Activated T-helper 9 cell treated with anti-CD3 and anti-CD28 coated beads, Interleukin-2, amount 50 U/mL, for 16 hours (primary cell): Measurements from ENCODE around the gene SKAP2.

Source experiments
- DNase-seq: peaks from one replicate; pipeline ENCODE4 v3.0.0-alpha.2; 2020; ENCODE audit warnings: low read depth

Gene SKAP2

GRCh38 chr7:26864309-26865093 lies at the start of gene SKAP2:
Gene SKAP2 (minus strand): TSS chr7:26864590. CDS start chr7:26864429, 161 bp downstream.
- DNase-seq, result peak; percentile 79

DNA sequence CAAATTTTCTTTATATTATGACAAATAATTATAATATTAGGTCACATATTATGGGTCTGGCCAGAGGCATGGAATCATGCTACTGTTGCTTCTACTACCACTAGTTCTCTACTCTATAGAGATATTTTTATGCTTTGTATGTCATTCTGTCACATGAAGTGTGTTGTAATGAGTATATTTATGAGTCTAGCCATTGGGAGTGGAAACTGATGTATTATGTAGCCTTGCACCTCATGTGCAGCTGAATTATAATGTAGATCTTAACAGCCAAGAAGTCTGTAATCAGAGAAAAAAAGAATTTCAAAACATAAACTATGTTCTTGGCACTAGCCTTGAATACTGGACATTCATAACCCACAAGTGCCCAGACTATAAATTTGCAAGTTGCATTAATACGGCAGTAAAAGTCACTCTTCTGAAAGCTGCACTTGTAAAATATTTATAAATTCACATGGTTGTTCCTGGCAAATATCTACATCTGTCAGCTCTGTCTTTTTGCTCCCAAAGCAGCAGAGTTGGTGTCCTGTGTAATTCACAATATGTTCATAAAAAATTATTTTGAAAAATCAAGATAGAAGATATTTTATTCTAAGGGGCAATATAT lies 48.6 kb upstream of the SKAP2 start:
- no peak for DNase-seq

DNA sequence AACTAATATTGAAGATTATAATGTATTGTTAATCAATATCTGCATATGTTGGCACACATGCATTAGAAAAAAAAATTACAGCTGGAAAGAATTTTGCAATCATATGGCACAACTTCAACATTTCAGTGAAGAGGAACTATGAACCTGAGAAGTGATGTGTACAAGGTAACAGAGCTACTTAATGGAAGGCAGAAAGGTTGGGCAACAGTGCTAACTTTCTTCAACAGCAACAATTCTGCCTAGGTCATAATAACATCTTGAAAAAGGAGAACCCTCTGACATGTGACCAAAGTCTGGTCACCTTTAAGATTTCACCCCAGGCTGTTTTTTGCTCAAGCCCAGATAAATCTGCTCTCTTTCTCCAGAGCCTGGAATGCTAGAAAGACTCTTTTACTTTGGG lies 47.9 kb upstream of the SKAP2 start:
- DNase-seq, result no peak

DNA sequence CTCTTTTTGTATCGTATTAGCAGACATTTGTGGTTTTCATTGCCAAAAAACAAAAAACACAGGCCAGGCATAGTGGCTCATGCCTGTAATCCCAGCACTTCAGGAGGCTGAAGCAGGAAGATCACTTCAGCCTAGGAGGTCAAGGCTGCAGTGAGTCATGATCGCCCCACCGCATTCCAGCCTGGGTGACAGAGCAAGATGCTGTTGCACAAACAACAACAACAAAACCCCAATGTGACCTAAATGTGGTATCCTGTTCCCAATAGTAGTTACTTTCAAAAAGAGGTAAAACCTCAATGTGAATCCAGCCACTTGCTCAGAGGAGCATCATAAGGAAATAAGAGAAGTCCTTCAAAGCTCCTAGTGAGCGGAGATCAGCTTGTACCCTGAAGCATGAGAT lies 45.8 kb upstream of the SKAP2 start:
- DNase-seq, result no peak

DNA sequence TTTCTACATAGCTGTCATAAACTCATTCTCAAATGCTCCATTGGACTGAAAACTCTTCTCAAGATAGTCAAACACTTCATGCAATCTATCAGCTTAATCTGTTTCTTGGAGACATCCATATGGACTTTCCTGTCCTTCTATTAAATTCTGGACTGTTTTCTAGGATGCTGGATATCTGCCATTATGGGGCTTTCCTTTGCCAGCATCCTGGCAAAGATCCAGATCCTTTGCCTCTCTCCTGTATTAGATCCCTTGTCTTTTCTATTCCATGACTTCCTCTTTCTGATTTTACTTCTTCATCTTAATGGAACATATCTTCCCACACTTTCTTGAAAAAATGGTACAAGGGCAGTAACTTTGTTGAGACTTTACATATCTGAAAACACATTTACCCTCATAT lies 35.9 kb upstream of the SKAP2 start:
- no peak for DNase-seq

DNA sequence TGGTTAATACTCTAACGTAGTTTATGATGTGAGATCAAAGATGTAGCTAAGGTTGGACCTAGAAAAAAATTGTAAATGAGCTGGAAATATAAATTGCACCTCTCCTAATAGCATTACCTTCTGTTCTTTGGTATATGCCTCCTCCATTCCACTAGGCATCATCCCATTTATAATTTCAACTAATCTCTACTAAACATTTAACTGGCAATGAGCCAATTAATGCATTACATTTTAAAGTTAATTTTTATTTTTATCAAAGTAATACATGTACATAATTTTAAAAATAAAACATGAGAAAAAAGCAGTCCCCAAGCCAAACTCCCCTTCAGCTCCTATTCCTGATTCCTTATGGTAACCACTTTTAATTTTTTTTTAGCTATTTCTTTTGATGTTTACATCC lies 35.1 kb upstream of the SKAP2 start:
- DNase-seq, result no peak

GRCh38 chr7:26898891-26899290 lies 34.5 kb upstream of the SKAP2 start:
- no peak for DNase-seq

- no peak for DNase-seq
Measured at GRCh38 chr7:26897928-26898327, 33.5 kb upstream of the SKAP2 start.

- DNase-seq, result no peak
Measured at GRCh38 chr7:26891400-26892350, 27.3 kb upstream of the SKAP2 start.

DNA sequence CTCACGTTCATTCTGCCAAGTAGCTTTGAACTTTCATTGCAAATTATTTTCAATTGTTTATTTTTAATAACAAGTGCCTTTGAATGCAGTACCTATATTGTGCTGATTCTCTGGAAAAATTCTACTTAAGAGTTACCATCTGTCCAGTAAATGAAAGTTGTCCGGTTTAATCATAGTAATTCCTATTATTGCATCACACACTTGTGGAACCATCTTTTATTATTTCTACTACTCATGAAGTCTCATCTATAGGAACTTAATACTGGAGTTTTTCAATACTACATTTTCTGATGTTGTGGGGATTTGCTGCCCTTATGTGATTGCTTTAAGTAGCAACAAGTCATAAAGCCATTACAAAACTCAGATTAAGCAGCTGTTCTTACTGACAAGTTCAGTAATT lies 16.5 kb upstream of the SKAP2 start:
- DNase-seq, result no peak

- DNase-seq, result no peak
Measured at GRCh38 chr7:26879671-26880070, 15.3 kb upstream of the SKAP2 start.

DNA sequence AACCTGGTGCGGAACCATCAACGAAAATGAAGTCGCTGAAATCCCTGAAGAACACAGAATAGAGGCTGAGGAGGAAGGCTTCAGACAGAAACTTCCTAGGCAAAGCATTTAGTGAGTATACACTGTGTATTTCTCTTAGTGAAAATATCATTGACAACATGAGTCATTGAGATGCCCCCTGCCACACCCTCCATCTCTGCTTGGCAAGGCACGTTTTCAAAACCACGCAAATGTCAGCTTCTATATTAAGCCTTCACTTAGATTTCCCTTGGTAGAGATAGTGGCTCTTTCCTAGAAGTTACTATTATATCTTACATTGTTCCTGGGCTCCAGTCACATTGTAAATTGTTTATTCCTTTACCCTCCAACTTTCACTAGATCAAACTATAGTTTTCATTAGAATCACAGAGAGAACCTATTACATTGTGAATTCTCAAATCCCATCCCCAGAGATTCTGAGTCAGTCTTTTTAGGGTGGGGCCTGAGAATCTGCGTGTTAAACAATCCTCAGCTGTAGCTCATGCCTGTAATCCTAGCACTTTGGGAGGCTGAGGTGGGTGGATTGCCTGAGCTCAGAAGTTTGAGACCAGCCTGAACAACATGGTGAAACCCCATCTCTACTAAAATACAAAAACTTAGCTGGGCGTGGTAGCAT lies 4.6 kb upstream of the SKAP2 start:
- no peak for DNase-seq

GRCh38 chr7:26865094-26865388 lies 651 bp upstream of the SKAP2 start:
- DNase-seq, result no peak

GRCh38 chr7:26863518-26864308 lies 677 bp downstream of the SKAP2 start:
- DNase-seq, result no peak

DNA sequence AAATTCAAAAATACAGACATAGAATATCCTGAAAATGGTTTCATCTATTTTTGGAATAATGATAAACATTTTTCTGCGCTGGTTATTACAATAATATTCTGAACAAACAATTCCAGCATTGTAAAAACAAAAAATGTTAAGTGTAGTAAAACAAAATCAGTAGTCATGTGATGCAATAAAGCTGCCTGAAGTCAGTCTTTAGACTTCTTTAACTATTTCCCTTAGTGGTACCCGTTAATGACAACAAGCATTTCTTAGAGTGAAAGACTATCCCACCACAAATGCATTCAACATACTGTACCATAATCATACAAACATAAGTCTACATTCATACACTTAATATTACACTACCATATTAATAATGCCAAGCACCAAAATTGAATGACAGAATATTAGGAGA lies 1.6 kb downstream of the SKAP2 start:
- no peak for DNase-seq

DNA sequence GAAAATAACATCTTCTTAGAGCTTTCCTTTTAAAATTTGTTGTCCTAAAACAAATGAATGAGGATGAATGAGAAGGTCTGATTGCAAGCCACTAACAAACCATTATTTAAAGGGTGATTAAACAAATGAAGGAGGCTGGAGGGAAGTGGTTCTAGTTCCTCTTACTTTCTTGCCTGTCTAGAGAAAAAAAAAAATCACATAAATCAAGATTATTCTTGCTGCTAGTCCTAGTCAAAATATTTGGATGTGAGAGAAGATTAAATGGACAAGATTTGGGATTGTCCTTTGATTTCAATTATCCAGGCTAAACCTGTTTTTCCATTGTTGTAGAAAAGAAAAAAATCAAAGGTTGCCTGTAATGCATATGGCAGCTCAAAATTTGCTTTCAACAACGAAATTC lies 3.3 kb downstream of the SKAP2 start:
- no peak for DNase-seq

DNA sequence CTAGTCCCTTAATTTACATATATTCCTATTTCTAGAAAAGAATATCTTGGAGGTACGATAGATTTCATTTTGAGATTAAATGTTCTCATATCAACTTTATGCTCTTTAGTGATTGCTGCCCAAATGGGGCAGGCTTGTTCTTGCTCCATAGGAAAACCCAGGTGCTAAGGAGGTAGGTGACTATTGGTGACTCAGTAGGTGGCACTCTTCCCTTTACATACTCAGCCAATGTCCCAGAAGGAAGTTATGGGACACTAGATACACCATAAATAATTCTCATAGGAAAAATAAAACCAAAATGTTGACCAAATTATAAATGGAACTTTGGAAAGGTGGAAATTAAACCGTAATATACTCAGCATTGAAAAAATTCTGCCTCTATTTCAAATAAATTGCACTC lies 4.0 kb downstream of the SKAP2 start:
- DNase-seq, result no peak

- DNase-seq, result no peak
Measured at GRCh38 chr7:26859720-26860119, 4.7 kb downstream of the SKAP2 start.

GRCh38 chr7:26858735-26859134 lies 5.7 kb downstream of the SKAP2 start:
- DNase-seq, result no peak

- DNase-seq, result no peak
Measured at GRCh38 chr7:26858241-26858715, 6.1 kb downstream of the SKAP2 start.

GRCh38 chr7:26857506-26858240 lies 6.7 kb downstream of the SKAP2 start:
- no peak for DNase-seq
